GM18520 (cell line): Measurements from ENCODE around the gene MDM4.

Experiments used
- ATAC-seq: cut with Tn5 transposase; IDR thresholded peaks from one replicate; pipeline ENCODE4 v1.9.1; 2021; ENCODE audit not compliant: unreplicated experiment

The MDM4 gene

GRCh38 chr1:204602871-204603542 is 86.8 kb downstream of the MDM4 start:
- ATAC-seq = no peak

GRCh38 chr1:204605791-204606190 is 89.6 kb downstream of the MDM4 start:
- no peak for ATAC-seq
